Prostate gland (tissue), 2 donors: ENCODE data around the gene CEP44.
A peak's percentile ranks its signal among the peaks of the same experiment; 100 is the strongest.

Experiments used
- POLR2A ChIP-seq: fragments of 450-650 bp; IDR thresholded peaks from one replicate; pipeline ENCODE4 v1.6.1; 2016; ENCODE audit warnings: antibody characterized with exemption, mild to moderate bottlenecking
- POLR2AphosphoS5 ChIP-seq: sonication (generic); formaldehyde crosslinking; IDR thresholded peaks from one replicate; pipeline ENCODE4 v1.6.1; 2017; ENCODE audit warnings: antibody characterized with exemption
- TF ChIP-seq, protein P1 (sequence below), 4 experiments: fragments of 200-600 bp in 2 of 4; fragments of 450-650 bp in 2 of 4; sonication (generic) in 2 of 4; IDR thresholded peaks; 1 replicate in 3 of 4; 2 replicates in 1 of 4; pipeline ENCODE4 v1.5.1; 2016 to 2019; ENCODE audit warnings: antibody characterized with exemption in 4 of 4, mild to moderate bottlenecking in 2 of 4, moderate library complexity in 2 of 4

DNA sequence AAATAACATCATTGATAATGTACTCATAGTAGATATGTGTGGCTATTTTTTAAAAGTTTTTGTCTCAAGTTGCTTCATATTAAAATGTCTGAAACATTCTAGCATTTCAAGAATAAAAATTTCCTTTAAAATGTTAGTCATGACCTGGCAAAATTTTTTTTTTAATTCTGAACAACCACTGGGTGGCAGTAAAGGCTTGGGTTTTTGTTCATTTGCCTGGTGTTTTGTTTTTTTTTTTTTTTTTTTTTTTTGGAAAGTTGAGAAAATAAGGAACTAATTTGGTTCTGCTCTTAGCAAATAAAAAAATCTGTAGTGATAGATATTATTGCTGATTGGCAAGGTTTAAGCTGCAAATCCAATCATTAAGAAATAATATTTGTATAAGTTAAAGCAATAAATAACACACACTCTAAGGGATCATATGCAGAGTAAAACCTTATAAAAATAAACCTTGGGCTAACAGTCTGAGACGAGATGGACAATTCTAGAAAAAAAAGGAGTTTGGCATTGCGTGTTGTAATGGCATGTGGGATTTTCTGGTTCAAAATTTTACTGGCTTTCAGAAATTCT is 81.4 kb downstream of the CEP44 start:
- TF ChIP-seq POLR2A, result no peak
- TF ChIP-seq, protein P1, sequence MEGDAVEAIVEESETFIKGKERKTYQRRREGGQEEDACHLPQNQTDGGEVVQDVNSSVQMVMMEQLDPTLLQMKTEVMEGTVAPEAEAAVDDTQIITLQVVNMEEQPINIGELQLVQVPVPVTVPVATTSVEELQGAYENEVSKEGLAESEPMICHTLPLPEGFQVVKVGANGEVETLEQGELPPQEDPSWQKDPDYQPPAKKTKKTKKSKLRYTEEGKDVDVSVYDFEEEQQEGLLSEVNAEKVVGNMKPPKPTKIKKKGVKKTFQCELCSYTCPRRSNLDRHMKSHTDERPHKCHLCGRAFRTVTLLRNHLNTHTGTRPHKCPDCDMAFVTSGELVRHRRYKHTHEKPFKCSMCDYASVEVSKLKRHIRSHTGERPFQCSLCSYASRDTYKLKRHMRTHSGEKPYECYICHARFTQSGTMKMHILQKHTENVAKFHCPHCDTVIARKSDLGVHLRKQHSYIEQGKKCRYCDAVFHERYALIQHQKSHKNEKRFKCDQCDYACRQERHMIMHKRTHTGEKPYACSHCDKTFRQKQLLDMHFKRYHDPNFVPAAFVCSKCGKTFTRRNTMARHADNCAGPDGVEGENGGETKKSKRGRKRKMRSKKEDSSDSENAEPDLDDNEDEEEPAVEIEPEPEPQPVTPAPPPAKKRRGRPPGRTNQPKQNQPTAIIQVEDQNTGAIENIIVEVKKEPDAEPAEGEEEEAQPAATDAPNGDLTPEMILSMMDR (IDR thresholded peaks at IDR 0.05), result peak in 3 of 4 experiments; percentile 35 to 54 (median 53)
- no peak for TF ChIP-seq POLR2AphosphoS5
